Spleen (tissue), 11 donors: ENCODE data around the gene NTN4. TPM values are rescaled to one million over a fixed set of nuclear protein-coding genes. Genes with fewer than 3 reads are reported as not detected.

Source experiments
- DNase-seq: peaks from one replicate; pipeline ENCODE4 v3.0.0-alpha.2; 2020
- H3K27ac ChIP-seq, 8 donors: fragments of 200-600 bp; sonication (generic) in 7 of 8; 1 replicate in 4 of 8; 2 replicates in 4 of 8; pipeline versions ENCODE4 v1.5.0 to v1.8.0; 2016 to 2021; ENCODE audit warnings: inconsistent platforms in 4 of 8, mild to moderate bottlenecking in 4 of 8, moderate library complexity in 1 of 8
- H3K27me3 ChIP-seq, 7 donors: fragments of 200-600 bp; sonication (generic) in 6 of 7; replicated peaks in 1 of 7; 1 replicate in 4 of 7; 2 replicates in 3 of 7; pipeline versions ENCODE4 v1.5.0 to v1.8.0; 2016 to 2021; ENCODE audit warnings: inconsistent platforms in 3 of 7, mild to moderate bottlenecking in 1 of 7
- H3K36me3 ChIP-seq, 6 donors: fragments of 200-600 bp; sonication (generic) in 5 of 6; 1 replicate in 4 of 6; 2 replicates in 2 of 6; pipeline versions ENCODE4 v1.5.0 to v1.8.0; 2016 to 2021; ENCODE audit warnings: inconsistent platforms in 2 of 6
- H3K4me1 ChIP-seq, 6 donors: fragments of 200-600 bp; sonication (generic) in 5 of 6; 1 replicate in 3 of 6; 2 replicates in 3 of 6; pipeline versions ENCODE4 v1.5.0 to v1.8.0; 2016 to 2021; ENCODE audit warnings: inconsistent platforms in 3 of 6
- H3K4me3 ChIP-seq, 8 donors: fragments of 200-600 bp; sonication (generic) in 7 of 8; 1 replicate in 4 of 8; 2 replicates in 4 of 8; pipeline versions ENCODE4 v1.5.0 to v1.8.0; 2016 to 2021; ENCODE audit warnings: inconsistent platforms in 4 of 8, mild to moderate bottlenecking in 4 of 8, moderate library complexity in 2 of 8
- H3K9me3 ChIP-seq, 8 donors: fragments of 200-600 bp; sonication (generic) in 7 of 8; 1 replicate in 4 of 8; 2 replicates in 4 of 8; pipeline versions ENCODE4 v1.5.0 to v1.8.0; 2016 to 2021; ENCODE audit warnings: inconsistent platforms in 4 of 8
- CTCF ChIP-seq, 11 experiments: fragments of 200-600 bp in 7 of 11; fragments of 450-650 bp in 4 of 11; sonication (generic) in 4 of 11; IDR thresholded peaks in 8 of 11; conservative IDR thresholded peaks in 3 of 11; 1 replicate in 7 of 11; 2 replicates in 4 of 11; pipeline versions ENCODE4 v1.4.0 to v1.8.0; 2016 to 2021; ENCODE audit warnings: antibody characterized with exemption in 11 of 11, inconsistent platforms in 4 of 11, mild to moderate bottlenecking in 1 of 11
- POLR2A ChIP-seq, 3 donors: fragments of 450-650 bp; IDR thresholded peaks; one replicate each; pipeline ENCODE4 v1.5.1; 2017; ENCODE audit warnings: antibody characterized with exemption in 3 of 3, mild to moderate bottlenecking in 1 of 3
- POLR2AphosphoS5 ChIP-seq, 3 donors: sonication (generic); formaldehyde crosslinking; IDR thresholded peaks; one replicate each; pipeline ENCODE4 v1.5.1; 2017; ENCODE audit warnings: antibody characterized with exemption in 3 of 3
- WGBS, 5 donors: extraction: QIAGEN DNeasy Blood & Tissue Kit in 3 of 5; methylation state at CpG; one replicate each; pipeline versions ENCODE4 v1.1.5 to v1.1.7; 2013 to 2018; 5-methylcytosine and 5-hydroxymethylcytosine counted together
- intact Hi-C: fragments of 100-400 bp; cut with DNase I; formaldehyde crosslinking; loops from one replicate; pipeline ENCODE4 v1.15.0; 2023; ENCODE audit warnings: low total_unique reads
- polyA plus RNA-seq, 3 donors: library from polyadenylated mRNA; stranded (reverse); fragments of 200-250 nt; gene quantifications; one replicate each; pipeline ENCODE4 v1.2.1, GENCODE V29; 2013
- total RNA-seq, 7 donors: library from RNA; depleted of rRNA in 3 of 7; stranded (reverse); fragments of >200 nt in 3 of 7; fragmentation: NEBNext Ultra II Directional in 4 of 7; extraction: Animal tissue kit (Norgen Biotek cat#: 25700) in 4 of 7; gene quantifications; one replicate each; pipeline versions ENCODE4 v1.1.0 to v1.2.1, GENCODE V29; 2016 to 2021
- donor health status: healthy with polysubstance abuse.
- donor health status: DM: no; HTN: no; CAD: no; lungs with moderate emphysema.
- donor health status: DM: no; HTN: no; CAD: no.
- donor health status: Bipolar disorder and iron deficiency.
- donor health status: healthy.
- donor health status: DM: no; HTN: no; CAD: no.
- donor health status: DM: yes; HTN: yes; CAD: no.

NTN4 gene
- total and polyA plus RNA-seq, 10 donors = 17.6 to 482 (median 292) TPM

GRCh38 chr12:95614390-95614982 lies 176.1 kb downstream of the NTN4 start:
- DNase-seq = no peak
- TF ChIP-seq POLR2AphosphoS5 (IDR thresholded peaks at IDR 0.05) (no peak), CTCF (IDR thresholded peaks at IDR 0.05 in 8 of 11, conservative IDR thresholded peaks at IDR 0.05 in 3 of 11) (no peak), POLR2A (IDR thresholded peaks at IDR 0.05) (no peak)
- Histone ChIP-seq H3K4me1 (peaks cover 0 to 4% (median 0%) of the 10 kb centered on the region in 6 donors), H3K9me3 (no peaks in the 10 kb centered on the region), H3K4me3 (no peak overlapping the region), H3K36me3 (no peaks in the 10 kb centered on the region), H3K27ac (no peak overlapping the region), H3K27me3 (no peaks in the 10 kb centered on the region)
- 81 to 98% (median 91%) methylated on average over 2 of the region's 2 CpGs for WGBS, 5 donors
- intact Hi-C loops = no loop called here

- Histone ChIP-seq H3K4me1 (peaks cover 0 to 4% (median 0%) of the 10 kb centered on the region in 6 donors), H3K9me3 (no peaks in the 10 kb centered on the region), H3K36me3 (no peaks in the 10 kb centered on the region), H3K4me3 (no peak overlapping the region), H3K27me3 (no peaks in the 10 kb centered on the region), H3K27ac (no peak overlapping the region)
- WGBS, 5 donors = 93 to 97% (median 94%) methylated on average over 7 of the region's 7 CpGs
- TF ChIP-seq POLR2A (IDR thresholded peaks at IDR 0.05) (no peak), POLR2AphosphoS5 (IDR thresholded peaks at IDR 0.05) (no peak), CTCF (IDR thresholded peaks at IDR 0.05 in 8 of 11, conservative IDR thresholded peaks at IDR 0.05 in 3 of 11) (no peak)
- intact Hi-C loops = no loop called here
- no peak for DNase-seq
These were observed 177.5 kb downstream of the NTN4 start for GRCh38 chr12:95613021-95613420.

- Histone ChIP-seq H3K27ac (no peak overlapping the region), H3K4me1 (peaks cover 0 to 4% (median 0%) of the 10 kb centered on the region in 6 donors), H3K27me3 (no peaks in the 10 kb centered on the region), H3K36me3 (no peaks in the 10 kb centered on the region), H3K9me3 (no peaks in the 10 kb centered on the region), H3K4me3 (no peak overlapping the region)
- DNase-seq = no peak
- no peak for TF ChIP-seq CTCF (IDR thresholded peaks at IDR 0.05 in 8 of 11, conservative IDR thresholded peaks at IDR 0.05 in 3 of 11)
- WGBS, 5 donors = 76 to 92% (median 84%) methylated on average over 2 of the region's 2 CpGs
- intact Hi-C loops = no loop called here
These were observed 178.8 kb downstream of the NTN4 start for GRCh38 chr12:95611676-95612309.

GRCh38 chr12:95608252-95609033 lies 182.1 kb downstream of the NTN4 start:
- peak overlapping the region in 7 of 8 donors; percentile 19 to 68 (median 49) for H3K27ac ChIP-seq
- H3K27me3 ChIP-seq = no peaks in the 10 kb centered on the region
- H3K9me3 ChIP-seq = no peaks in the 10 kb centered on the region
- no peak for TF ChIP-seq POLR2A (IDR thresholded peaks at IDR 0.05)
- TF ChIP-seq CTCF (IDR thresholded peaks at IDR 0.05 in 8 of 11, conservative IDR thresholded peaks at IDR 0.05 in 3 of 11) = no peak
- TF ChIP-seq POLR2AphosphoS5 (IDR thresholded peaks at IDR 0.05) = no peak
- H3K4me3 ChIP-seq = no peak overlapping the region
- no peak for DNase-seq
- H3K36me3 ChIP-seq = no peaks in the 10 kb centered on the region
- intact Hi-C loops = no loop called here
- H3K4me1 ChIP-seq = no peaks in the 10 kb centered on the region
- 54 to 76% (median 58%) methylated on average over 13 of the region's 13 CpGs for WGBS, 5 donors
